Prostate gland (tissue), 2 donors: ENCODE results near the gene ZC2HC1C.

Experiments used
- CTCF ChIP-seq, 4 experiments: fragments of 200-600 bp in 2 of 4; fragments of 450-650 bp in 2 of 4; sonication (generic) in 2 of 4; IDR thresholded peaks; 1 replicate in 3 of 4; 2 replicates in 1 of 4; pipeline ENCODE4 v1.5.1; 2016 to 2019; ENCODE audit warnings: antibody characterized with exemption in 4 of 4, mild to moderate bottlenecking in 2 of 4, moderate library complexity in 2 of 4
- POLR2A ChIP-seq: fragments of 450-650 bp; IDR thresholded peaks from one replicate; pipeline ENCODE4 v1.6.1; 2016; ENCODE audit warnings: antibody characterized with exemption, mild to moderate bottlenecking
- POLR2AphosphoS5 ChIP-seq: sonication (generic); formaldehyde crosslinking; IDR thresholded peaks from one replicate; pipeline ENCODE4 v1.6.1; 2017; ENCODE audit warnings: antibody characterized with exemption

GRCh38 chr14:75094896-75095295 is 25.5 kb downstream of the ZC2HC1C start:
- TF ChIP-seq CTCF (IDR thresholded peaks at IDR 0.05), result no peak
- no peak for TF ChIP-seq POLR2A
- TF ChIP-seq POLR2AphosphoS5, result no peak
